ENCODE data around the gene PTK6.
"Not testable (repeated sequence)": the region's sequence is repeated elsewhere in the genome, so short reads cannot be mapped to it uniquely, and the experiment has no call there.

The PTK6 gene

DNA sequence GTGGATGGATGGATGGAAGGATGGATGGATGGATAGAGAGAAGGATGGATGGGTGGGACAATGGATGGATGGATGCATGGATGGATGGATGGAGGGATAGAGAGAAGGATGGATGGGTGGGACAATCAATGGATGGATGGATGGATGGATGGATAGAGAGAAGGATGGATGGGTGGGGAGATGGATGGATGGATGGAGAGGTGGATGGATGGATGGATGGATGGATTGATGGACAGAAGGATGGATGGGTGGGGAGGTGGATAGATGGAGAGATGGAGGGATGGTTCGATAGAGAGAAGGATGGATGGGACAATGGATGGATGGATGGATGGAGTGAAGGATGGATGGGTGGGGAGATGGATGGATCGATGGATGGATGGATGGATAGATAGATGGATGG, 44.7 kb downstream of the PTK6 start:
- no peak for FAIRE-seq

DNA sequence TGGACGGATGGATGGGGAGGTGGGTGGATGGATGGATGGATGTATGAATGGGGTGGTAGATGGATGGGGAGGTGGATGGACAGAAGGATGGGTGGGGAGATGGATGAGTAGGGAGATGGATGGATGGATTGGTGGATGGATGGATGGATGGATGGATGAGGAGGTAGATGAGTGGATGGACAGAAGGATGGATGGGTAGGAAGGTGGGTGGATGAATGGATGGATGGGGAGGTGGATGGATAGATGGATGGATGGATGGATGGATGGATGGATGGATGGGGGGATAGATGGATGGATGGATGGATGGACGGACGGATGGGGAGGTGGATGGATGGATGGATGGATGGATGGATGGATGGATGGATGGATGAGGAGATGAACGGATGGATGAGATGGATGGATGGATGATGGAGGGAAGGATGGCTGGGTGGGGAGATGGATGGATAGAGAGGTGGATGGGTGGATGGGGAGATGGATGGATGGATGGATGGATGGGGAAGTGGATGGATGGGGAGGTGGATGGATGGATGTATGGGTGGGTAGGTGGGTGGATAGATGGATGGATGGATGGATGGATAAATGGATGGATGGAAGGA, 45.4 kb downstream of the PTK6 start:
- no peak for FAIRE-seq

GRCh38 chr20:63491078-63491477, 46.1 kb downstream of the PTK6 start:
- FAIRE-seq, result no peak

DNA sequence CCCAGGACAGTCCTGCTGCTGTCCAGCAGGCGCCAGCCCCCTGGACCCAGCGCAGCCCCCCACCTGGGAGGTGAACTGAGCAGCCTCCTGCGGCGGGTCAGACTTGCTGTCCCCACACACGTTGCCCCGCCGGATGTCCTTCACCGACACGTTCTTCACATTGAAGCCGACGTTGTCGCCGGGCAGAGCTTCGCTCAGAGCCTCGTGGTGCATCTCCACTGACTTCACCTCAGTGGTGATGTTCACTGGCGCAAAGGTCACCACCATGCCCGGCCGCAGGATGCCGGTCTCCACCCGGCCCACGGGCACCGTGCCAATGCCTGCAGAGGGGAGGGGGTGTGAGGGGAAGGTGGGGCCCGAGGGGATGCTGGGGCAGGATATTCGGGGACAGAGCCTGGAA, 46.8 kb downstream of the PTK6 start:
- FAIRE-seq, result no peak

DNA sequence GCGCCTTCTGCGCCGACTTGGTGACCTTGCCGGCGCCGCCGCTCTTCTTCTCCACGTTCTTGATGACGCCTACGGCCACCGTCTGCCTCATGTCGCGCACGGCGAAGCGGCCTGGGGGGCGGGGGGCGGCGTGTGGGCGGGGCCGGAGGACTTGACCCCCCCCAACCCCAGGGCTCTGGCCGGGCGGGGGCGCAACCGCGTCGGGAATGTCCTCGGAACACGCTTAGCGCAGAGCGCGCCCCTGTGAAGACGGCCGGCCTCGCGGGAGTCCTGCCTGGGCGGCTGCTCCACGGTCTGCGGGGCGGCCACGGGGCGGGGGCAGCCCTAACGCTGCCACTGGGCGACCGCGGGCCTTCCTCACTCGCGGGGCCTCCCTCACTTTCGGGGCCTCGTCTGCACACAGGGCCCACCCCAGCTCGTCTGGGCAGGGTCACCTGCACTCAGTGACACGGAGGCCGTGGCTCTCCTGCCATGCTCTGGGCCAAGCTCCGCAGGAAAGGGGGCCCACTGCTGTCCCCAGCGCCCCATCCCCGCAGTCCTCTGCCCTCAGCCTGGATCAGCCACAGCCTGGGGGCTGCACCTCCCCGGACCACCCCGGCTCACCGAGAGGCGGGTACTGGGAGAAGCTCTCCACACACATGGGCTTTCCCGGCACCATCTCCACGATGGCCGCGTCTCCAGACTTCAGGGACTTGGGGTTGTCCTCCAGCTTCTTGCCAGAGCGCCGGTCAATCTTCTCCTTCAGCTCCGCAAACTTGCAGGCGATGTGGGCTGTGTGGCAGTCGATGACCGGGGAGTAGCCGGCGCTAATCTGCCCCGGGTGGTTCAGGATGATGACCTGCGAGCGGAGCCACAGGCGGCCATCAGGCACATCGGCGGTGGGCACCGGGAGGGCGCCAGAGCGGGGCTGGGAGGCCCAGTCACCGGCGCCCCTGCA, 48.6 kb downstream of the PTK6 start:
- FAIRE-seq, result no peak

- no peak for FAIRE-seq
These were observed 49.4 kb downstream of the PTK6 start for GRCh38 chr20:63487781-63488241.

DNA sequence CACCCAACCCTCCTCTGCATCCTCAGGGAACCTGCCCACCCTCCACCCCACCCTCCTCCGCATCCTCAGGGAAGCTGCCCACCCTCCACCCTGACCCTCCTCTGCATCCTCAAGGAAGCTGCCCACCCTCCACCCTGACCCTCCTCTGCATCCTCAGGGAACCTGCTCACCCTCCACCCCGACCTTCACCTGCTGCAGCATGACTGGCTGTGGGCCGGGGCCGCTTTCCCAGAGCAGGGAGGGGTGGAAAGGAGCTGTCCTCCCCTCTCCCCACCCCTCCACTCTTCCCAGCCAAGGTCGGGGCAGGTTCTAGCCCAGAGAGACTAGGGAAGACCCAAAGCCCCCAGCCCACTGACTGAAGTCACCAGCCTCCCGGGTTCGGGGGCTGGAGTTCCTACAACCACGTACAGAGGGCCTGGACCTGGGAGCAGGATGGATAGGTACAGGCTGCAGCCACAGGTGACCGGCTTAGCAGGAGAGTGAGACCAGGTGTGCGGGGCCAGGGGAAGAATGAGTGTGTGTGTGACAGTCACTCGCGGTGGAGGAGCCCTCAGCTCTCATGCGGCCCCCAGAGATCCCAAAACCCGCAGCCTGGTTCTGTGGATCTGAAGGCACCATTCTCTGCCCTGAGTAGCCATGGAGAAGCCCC, 49.9 kb downstream of the PTK6 start:
- FAIRE-seq, result no peak

GRCh38 chr20:63486300-63486855, 50.8 kb downstream of the PTK6 start:
- no peak for FAIRE-seq

GRCh38 chr20:63484651-63485403, 52.3 kb downstream of the PTK6 start:
- no peak for FAIRE-seq

GRCh38 chr20:63484236-63484635, 52.9 kb downstream of the PTK6 start:
- no peak for FAIRE-seq

- FAIRE-seq, result no peak
These were observed 53.3 kb downstream of the PTK6 start for GRCh38 chr20:63483834-63484233.

GRCh38 chr20:63482021-63482587, 55.1 kb downstream of the PTK6 start:
- no peak for FAIRE-seq

DNA sequence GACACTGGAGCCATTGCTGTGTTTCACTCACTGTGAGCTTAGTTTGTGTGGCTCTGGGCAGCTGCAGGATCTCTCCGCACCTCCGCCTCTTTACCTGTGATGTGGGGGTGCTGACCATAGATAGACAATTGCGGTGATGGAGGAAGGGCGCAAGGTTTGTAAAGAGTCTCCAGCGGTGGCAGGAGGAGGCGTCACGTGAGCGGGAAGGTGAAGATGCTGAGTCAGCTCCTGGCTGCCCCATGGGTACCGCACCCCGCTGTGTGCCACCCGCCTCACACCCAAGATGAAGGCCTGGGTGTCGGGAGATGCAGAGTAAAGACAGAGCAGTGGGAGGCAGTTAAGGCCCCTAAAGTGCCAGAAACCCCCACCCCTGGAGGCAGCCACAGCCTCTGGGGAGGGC, 55.7 kb downstream of the PTK6 start:
- FAIRE-seq, result no peak

DNA sequence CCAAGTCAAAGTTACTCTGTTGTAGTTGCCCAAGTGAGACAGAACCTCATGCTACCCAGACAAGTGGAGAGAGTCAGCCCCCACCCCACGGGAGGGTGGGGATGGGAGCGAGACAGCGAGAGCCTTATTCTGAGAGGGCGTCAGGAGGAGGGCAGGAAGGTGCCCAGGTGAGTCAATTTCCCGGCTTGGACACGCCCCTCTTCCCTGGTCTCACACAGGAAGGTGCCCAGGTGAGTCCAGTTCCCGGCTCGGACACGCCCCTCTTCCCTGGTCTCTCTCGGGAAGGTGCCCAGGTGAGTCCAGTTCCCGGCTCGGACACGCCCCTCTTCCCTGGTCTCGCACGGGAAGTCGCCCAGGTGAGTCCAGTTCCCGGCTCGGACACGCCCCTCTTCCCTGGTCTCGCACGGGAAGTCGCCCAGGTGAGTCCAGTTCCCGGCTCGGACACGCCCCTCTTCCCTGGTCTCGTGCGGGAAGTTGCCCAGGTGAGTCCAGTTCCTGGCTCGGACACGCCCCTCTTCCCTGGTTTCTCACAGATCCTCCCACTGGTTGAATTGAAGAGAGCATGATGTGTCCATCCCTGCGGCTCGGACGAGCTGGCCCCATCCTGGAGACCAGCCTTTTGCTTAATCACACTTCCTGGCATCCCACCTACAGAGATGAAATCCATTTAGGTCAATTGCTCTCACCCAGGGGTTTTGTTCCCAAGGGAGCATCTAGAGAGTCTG, 57.3 kb downstream of the PTK6 start:
- not testable (repeated sequence) for FAIRE-seq

DNA sequence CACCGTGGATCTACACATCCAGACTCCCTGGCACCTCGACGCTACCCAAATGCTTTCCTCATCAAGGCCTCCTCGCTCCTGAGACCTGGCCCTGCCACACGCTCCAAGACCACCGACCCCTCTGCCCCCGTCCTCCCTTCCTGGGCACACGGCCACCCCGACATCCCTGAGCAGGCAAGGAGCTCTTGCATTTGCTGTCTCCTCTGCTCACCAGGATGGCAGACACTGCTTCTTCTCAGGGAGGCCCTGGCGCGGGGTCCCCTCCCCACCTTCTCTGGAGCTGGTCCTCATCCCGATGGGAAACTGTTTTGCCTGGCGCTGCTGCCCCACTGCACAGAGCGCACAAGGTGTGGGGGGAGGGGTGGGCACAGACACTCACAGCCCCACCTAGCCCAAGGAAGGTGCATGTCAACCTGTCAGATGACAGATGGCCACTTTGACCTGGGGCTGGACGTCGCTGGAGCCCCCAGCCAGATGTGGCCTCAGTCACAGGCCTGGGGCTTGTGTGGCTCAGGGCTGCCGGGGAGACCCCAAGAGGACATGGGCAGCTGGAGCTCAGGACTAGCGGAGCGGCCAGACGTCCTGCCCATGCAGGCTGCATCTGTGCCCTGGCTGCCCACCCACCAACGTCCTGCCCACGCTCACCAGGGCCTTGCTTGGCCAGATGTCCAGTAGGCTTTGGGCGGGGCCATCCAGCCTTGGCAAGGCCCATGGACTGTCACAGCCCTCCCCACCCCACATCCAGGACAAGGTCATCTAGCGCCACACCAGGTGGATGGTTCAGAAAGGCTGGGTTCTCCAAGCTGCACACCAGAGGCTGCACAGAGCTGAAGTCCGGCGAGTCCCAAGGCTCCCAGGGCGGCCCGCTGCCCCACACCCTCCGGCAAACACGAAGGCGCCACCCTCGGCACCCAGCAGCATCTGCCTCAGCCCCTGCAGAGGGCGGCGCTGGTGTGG, 58.6 kb downstream of the PTK6 start:
- no peak for FAIRE-seq
